Testis (tissue), 5 donors: Measurements from ENCODE around the gene NDNF. TPM values are rescaled to one million over a fixed set of nuclear protein-coding genes. Genes with fewer than 3 reads are reported as not detected.

Source experiments
- DNase-seq: peaks from one replicate; pipeline ENCODE4 v3.0.0-alpha.2; 2019
- H3K27ac ChIP-seq, 2 donors: fragments of 200-600 bp; sonication (generic); one replicate each; pipeline ENCODE4 v1.5.1; 2019
- H3K27me3 ChIP-seq: fragments of 200-600 bp; sonication (generic); one replicate; pipeline ENCODE4 v1.5.1; 2019
- H3K36me3 ChIP-seq: fragments of 200-600 bp; sonication (generic); one replicate; pipeline ENCODE4 v1.5.1; 2017; ENCODE audit warnings: low read depth; ENCODE audit errors: missing control alignments
- H3K4me1 ChIP-seq: fragments of 200-600 bp; sonication (generic); one replicate; pipeline ENCODE4 v1.5.1; 2019
- H3K4me3 ChIP-seq, 2 donors: fragments of 200-600 bp; sonication (generic); one replicate each; pipeline ENCODE4 v1.5.1; 2017 to 2019
- H3K9me3 ChIP-seq: fragments of 200-600 bp; sonication (generic); one replicate; pipeline ENCODE4 v1.5.1; 2017
- CTCF ChIP-seq, 3 experiments: fragments of 450-650 bp in 2 of 3; fragments of 200-600 bp in 1 of 3; sonication (generic) in 1 of 3; IDR thresholded peaks; one replicate each; pipeline ENCODE4 v1.5.1; 2016 to 2019; ENCODE audit warnings: antibody characterized with exemption in 3 of 3, mild to moderate bottlenecking in 2 of 3, moderate library complexity in 1 of 3
- POLR2A ChIP-seq: fragments of 450-650 bp; IDR thresholded peaks from one replicate; pipeline ENCODE4 v1.6.1; 2017; ENCODE audit warnings: antibody characterized with exemption, mild to moderate bottlenecking, moderate library complexity
- WGBS, 2 donors: methylation state at CpG; one replicate each; pipeline ENCODE4 v1.1.5; 2018; 5-methylcytosine and 5-hydroxymethylcytosine counted together
- intact Hi-C: fragments of 100-400 bp; cut with DNase I; formaldehyde crosslinking; loops from one replicate; pipeline ENCODE4 v1.15.1; 2023; ENCODE audit warnings: low total_unique reads
- long read RNA-seq, 2 donors: transcript quantifications; one replicate each; lab custom pipeline, GENCODE V29; 2026
- polyA plus RNA-seq: library from polyadenylated mRNA; stranded (reverse); fragments of 350-450 nt; fragmentation: Illumina TruSeq; extraction: RNeasy Lipid Tissue Mini Kit (QIAGEN cat#74804); gene quantifications from one replicate; pipeline ENCODE4 v1.2.3, GENCODE V29; 2014; ENCODE audit warnings: low read depth, low replicate concordance; ENCODE audit not compliant: insufficient read depth
- total RNA-seq, 2 donors: library from RNA; depleted of rRNA; stranded (reverse); fragments of >200 nt; gene quantifications; one replicate each; pipeline ENCODE4 v1.2.3, GENCODE V29; 2016

The NDNF gene, protein sequence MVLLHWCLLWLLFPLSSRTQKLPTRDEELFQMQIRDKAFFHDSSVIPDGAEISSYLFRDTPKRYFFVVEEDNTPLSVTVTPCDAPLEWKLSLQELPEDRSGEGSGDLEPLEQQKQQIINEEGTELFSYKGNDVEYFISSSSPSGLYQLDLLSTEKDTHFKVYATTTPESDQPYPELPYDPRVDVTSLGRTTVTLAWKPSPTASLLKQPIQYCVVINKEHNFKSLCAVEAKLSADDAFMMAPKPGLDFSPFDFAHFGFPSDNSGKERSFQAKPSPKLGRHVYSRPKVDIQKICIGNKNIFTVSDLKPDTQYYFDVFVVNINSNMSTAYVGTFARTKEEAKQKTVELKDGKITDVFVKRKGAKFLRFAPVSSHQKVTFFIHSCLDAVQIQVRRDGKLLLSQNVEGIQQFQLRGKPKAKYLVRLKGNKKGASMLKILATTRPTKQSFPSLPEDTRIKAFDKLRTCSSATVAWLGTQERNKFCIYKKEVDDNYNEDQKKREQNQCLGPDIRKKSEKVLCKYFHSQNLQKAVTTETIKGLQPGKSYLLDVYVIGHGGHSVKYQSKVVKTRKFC
- total RNA-seq, result 1 to 10 TPM; 3.3 to 7.6 TPM
- 20.7 TPM for polyA plus RNA-seq
- long read RNA-seq, donor 1, result 0 reads
- long read RNA-seq, donor 2, result 0 reads

DNA sequence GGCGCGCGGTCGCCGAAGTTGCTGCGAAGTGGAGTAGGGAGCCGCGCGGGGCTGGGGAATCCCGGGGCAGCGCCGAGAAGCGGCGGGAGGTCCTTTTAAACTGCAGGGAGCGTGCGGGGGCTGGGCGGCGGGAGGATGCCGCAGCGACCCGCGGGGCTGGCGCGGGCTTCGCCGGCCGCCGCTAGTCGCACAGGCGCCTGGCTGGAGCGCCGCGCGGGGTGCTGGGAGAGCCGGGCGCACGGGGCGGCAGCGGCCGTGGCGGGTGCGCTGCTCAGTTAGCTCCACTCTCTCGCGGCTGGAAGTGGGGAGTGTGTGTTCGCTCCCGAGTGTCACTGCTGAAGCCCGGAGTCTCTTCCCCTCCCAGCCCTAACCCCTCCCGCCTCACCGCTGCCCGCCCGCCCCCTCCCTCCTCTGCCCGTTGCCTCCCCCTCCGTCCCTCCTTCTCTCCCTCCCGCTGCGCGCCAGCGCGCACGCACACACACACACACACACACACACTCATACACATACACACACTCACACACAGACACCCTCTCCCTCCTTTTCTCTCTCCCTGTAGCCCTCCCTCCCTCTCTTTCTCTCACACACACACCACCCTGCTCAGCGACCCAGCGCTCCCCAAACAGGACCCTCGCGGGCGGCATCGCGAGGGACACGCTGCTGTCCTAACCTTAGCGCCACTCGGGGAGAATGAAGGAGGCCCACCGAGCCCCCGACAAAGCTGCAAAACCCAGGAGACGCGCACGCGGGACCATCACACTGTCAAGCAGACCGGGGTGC lies at the start of gene NDNF:
Gene NDNF, minus strand, starts transcription at position 312 of the 780 bp plus-strand sequence. CDS start 26,698 bp downstream, outside the sequence.
- peak; percentile 43 for DNase-seq
- Histone ChIP-seq H3K4me1 (peaks cover 10% of the 10 kb centered on the region), H3K4me3 (peak within 1 kb of the TSS; percentile 54 to 55), H3K36me3 (no peaks in the 10 kb centered on the region), H3K27me3 (no peaks in the 10 kb centered on the region), H3K9me3 (no peaks in the 10 kb centered on the region), H3K27ac (peak within 1 kb of the TSS; percentile 60 to 63)
- TF ChIP-seq CTCF (IDR thresholded peaks at IDR 0.05) (no peak), POLR2A (no peak)
- intact Hi-C loops, result no loop called here
- WGBS, 2 donors, result 0 to 1% methylated on average over 27 to 68 of the region's 76 CpGs

DNA sequence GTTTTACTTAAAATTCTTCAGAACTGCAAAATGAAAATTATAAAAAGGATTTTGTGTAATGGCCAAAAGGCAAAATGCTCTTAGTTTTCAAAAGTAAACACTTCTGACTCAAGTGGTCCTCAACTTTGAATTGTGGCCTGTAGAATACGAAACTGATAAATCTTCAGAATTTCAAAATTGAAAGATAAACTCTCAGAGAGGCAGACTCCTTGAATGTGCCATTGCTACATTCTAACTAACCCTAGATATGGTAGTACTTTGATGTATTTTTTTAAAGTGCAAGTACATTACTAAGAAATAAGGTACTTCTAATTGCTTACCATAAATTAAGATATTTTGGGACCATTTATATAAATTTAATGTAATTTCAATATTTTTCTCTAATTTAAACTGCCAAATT lies 47.4 kb upstream of the NDNF start:
- H3K9me3 ChIP-seq, result no peaks in the 10 kb centered on the region
- WGBS, 2 donors, result 56 to 57% methylated on average over 1 of the region's 1 CpG
- H3K27me3 ChIP-seq, result no peaks in the 10 kb centered on the region
- H3K4me3 ChIP-seq, result no peak overlapping the region
- DNase-seq, result no peak
- H3K36me3 ChIP-seq, result no peaks in the 10 kb centered on the region
- no peak overlapping the region for H3K27ac ChIP-seq
- H3K4me1 ChIP-seq, result no peaks in the 10 kb centered on the region
- intact Hi-C loops, result no loop called here
- TF ChIP-seq POLR2A (no peak), CTCF (IDR thresholded peaks at IDR 0.05) (no peak)

- no peak for DNase-seq
- Histone ChIP-seq H3K4me1 (no peaks in the 10 kb centered on the region), H3K4me3 (no peak overlapping the region), H3K9me3 (no peaks in the 10 kb centered on the region), H3K27ac (no peak overlapping the region), H3K27me3 (no peaks in the 10 kb centered on the region), H3K36me3 (no peaks in the 10 kb centered on the region)
- intact Hi-C loops, result no loop called here
- WGBS, 2 donors, result 45 to 63% methylated on average over 2 of the region's 2 CpGs
- TF ChIP-seq CTCF (IDR thresholded peaks at IDR 0.05), result no peak
- no peak for TF ChIP-seq POLR2A
Observed at GRCh38 chr4:121118344-121118743, 46.0 kb upstream of the NDNF start.

DNA sequence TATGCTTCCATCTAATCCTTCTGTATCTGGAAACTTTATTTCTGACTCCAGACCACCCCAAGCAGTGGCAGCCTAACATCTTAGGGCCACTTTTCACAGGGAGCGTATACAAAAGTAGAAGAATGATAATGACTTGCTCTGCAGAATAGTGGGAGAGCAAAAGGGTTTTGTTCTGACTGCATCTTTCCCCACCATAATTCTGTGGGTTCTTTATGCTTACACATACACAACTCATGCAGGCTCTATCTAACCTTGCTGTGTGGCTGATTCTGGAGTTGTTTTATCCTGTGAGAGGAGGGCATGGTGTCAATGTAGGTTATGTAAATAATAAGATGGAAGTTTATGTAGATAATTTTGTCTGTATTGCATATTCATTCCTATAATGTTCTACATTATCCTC lies 42.4 kb upstream of the NDNF start:
- no peak for DNase-seq
- no peaks in the 10 kb centered on the region for H3K36me3 ChIP-seq
- H3K27me3 ChIP-seq, result no peaks in the 10 kb centered on the region
- no peak overlapping the region for H3K27ac ChIP-seq
- intact Hi-C loops, result no loop called here
- H3K9me3 ChIP-seq, result no peaks in the 10 kb centered on the region
- no peak overlapping the region for H3K4me3 ChIP-seq
- no peak for TF ChIP-seq CTCF (IDR thresholded peaks at IDR 0.05)
- no peak for TF ChIP-seq POLR2A
- 81 to 88% methylated on average over 1 of the region's 1 CpG for WGBS, 2 donors
- no peaks in the 10 kb centered on the region for H3K4me1 ChIP-seq
